Measurements from ENCODE around the gene PRRX1.

Gene PRRX1

GRCh38 chr1:170723518-170723917 is 59.6 kb downstream of the PRRX1 start (continued):
- no peak for TF ChIP-seq ZNF449 (tag by site-specific recombination; IDR thresholded peaks at IDR 0.05)
- TF ChIP-seq OVOL3 (tag by site-specific recombination; IDR thresholded peaks at IDR 0.05) = no peak

- Histone ChIP-seq H3K36me3 (ENCODE audit: control insufficient read depth in 2 of 2, insufficient read depth in 1 of 2, low read length in 2 of 2) (no peaks in the 10 kb centered on the region), H3K4me1 (ENCODE audit: control insufficient read depth, insufficient read depth, low read length) (no peaks in the 10 kb centered on the region), H3K4me3 (ENCODE audit: low read depth, low read length) (no peak overlapping the region), H3K27ac (ENCODE audit: extremely low read depth, low read depth, low read length) (no peak overlapping the region), H3K9me3 (ENCODE audit: control insufficient read depth, insufficient read depth, low read depth, low read length) (no peaks in the 10 kb centered on the region)
- TF ChIP-seq ZNF214 (tag by site-specific recombination; IDR thresholded peaks at IDR 0.05; ENCODE audit: borderline replicate concordance) = no peak
- no peak for TF ChIP-seq ZIC2 (tag by site-specific recombination; IDR thresholded peaks at IDR 0.05)
- no peak for TF ChIP-seq ZNF596 (tag by site-specific recombination; IDR thresholded peaks at IDR 0.05)
- TF ChIP-seq ZBTB17 (tag by site-specific recombination; IDR thresholded peaks at IDR 0.05) = no peak
- TF ChIP-seq ZNF791 (tag by site-specific recombination; IDR thresholded peaks at IDR 0.05) = no peak
- no peak for TF ChIP-seq ZNF138 (tag by site-specific recombination; IDR thresholded peaks at IDR 0.05; ENCODE audit: borderline replicate concordance)
- no peak for TF ChIP-seq ZNF600 (tag by site-specific recombination; IDR thresholded peaks at IDR 0.05)
- no peak for TF ChIP-seq ZNF280D (tag by site-specific recombination; IDR thresholded peaks at IDR 0.05)
- no peak for TF ChIP-seq ZNF19 (tag by site-specific recombination; IDR thresholded peaks at IDR 0.05; ENCODE audit: low read depth)
- TF ChIP-seq PRDM2 (tag by site-specific recombination; IDR thresholded peaks at IDR 0.05; ENCODE audit: borderline replicate concordance) = no peak
- no peak for TF ChIP-seq ZEB2 (tag by site-specific recombination; IDR thresholded peaks at IDR 0.05)
- ChIA-PET POLR2A (no interaction called here), CTCF (interaction anchor here (0.7 kb wide), 1 partner anchor 281 kb away, joined by 5 read pairs; no protein-coding TSS in a partner anchor)
Observed at GRCh38 chr1:170725326-170725725, 61.4 kb downstream of the PRRX1 start.

GRCh38 chr1:170727963-170728362 is 64.0 kb downstream of the PRRX1 start:
- H3K36me3 ChIP-seq (ENCODE audit: control insufficient read depth in 2 of 2, insufficient read depth in 1 of 2, low read length in 2 of 2) = no peaks in the 10 kb centered on the region
- TF ChIP-seq ZNF19 (tag by site-specific recombination; IDR thresholded peaks at IDR 0.05; ENCODE audit: low read depth) = no peak
- no peak for TF ChIP-seq ZNF561 (tag by site-specific recombination; IDR thresholded peaks at IDR 0.05; ENCODE audit: borderline replicate concordance)
- no peak for TF ChIP-seq ZNF707 (tag by site-specific recombination; IDR thresholded peaks at IDR 0.05)
- no peak for TF ChIP-seq ZNF394 (tag by site-specific recombination; IDR thresholded peaks at IDR 0.05; ENCODE audit: borderline replicate concordance)
- TF ChIP-seq ZEB2 (tag by site-specific recombination; IDR thresholded peaks at IDR 0.05) = no peak
- no peak for TF ChIP-seq ZNF223 (tag by site-specific recombination; IDR thresholded peaks at IDR 0.05)
- TF ChIP-seq ZNF302 (tag by site-specific recombination; IDR thresholded peaks at IDR 0.05; ENCODE audit: low read depth) = no peak
- no peak for TF ChIP-seq ZBTB44 (tag by site-specific recombination; IDR thresholded peaks at IDR 0.05)
- no peak for TF ChIP-seq ZSCAN16 (tag by site-specific recombination; IDR thresholded peaks at IDR 0.05)
- TF ChIP-seq ZNF2 (tag by site-specific recombination; IDR thresholded peaks at IDR 0.05) = no peak
- H3K9me3 ChIP-seq (ENCODE audit: control insufficient read depth, insufficient read depth, low read depth, low read length) = no peaks in the 10 kb centered on the region
- no peak overlapping the region for H3K4me3 ChIP-seq (ENCODE audit: low read depth, low read length)
- ChIA-PET POLR2A (no interaction called here), CTCF (no interaction called here)
- no peak overlapping the region for H3K27ac ChIP-seq (ENCODE audit: extremely low read depth, low read depth, low read length)
- no peaks in the 10 kb centered on the region for H3K4me1 ChIP-seq (ENCODE audit: control insufficient read depth, insufficient read depth, low read length)
